Small intestine (tissue), 7 donors: ENCODE measurements around the gene TTC7B. TPM values are rescaled to one million over a fixed set of nuclear protein-coding genes. Genes with fewer than 3 reads are reported as not detected.

Experiments used
- DNase-seq, 2 donors: peaks; one replicate each; pipeline versions ENCODE4 v3.0.0 to v3.0.0-alpha.2; 2013
- FAIRE-seq: peaks from 2 replicates; lab custom pipeline; 2012; peaks lifted over from hg19 to GRCh38; lab: Jason Lieb, UNC
- H3K27ac ChIP-seq, 3 donors: one replicate each; pipeline ENCODE4 v1.5.1; 2013; ENCODE audit warnings: low read length in 2 of 3, mild to moderate bottlenecking in 2 of 3, control low read depth in 1 of 3, inconsistent platforms in 1 of 3, low read depth in 1 of 3, moderate library complexity in 1 of 3
- H3K27me3 ChIP-seq, 3 donors: one replicate each; pipeline ENCODE4 v1.6.1; 2013; ENCODE audit warnings: low read length in 3 of 3, inconsistent platforms in 1 of 3; ENCODE audit not compliant: control insufficient read depth in 3 of 3, insufficient read depth in 3 of 3
- H3K36me3 ChIP-seq, 3 donors: one replicate each; pipeline ENCODE4 v1.6.1; 2013; ENCODE audit warnings: low read length in 3 of 3, inconsistent platforms in 1 of 3, low read depth in 1 of 3, mild to moderate bottlenecking in 1 of 3, moderate library complexity in 1 of 3; ENCODE audit not compliant: control insufficient read depth in 3 of 3, insufficient read depth in 2 of 3
- H3K4me1 ChIP-seq, 3 donors: one replicate each; pipeline ENCODE4 v1.6.1; 2013; ENCODE audit warnings: low read length in 2 of 3, inconsistent platforms in 1 of 3, low read depth in 1 of 3, mild to moderate bottlenecking in 1 of 3, moderate library complexity in 1 of 3; ENCODE audit not compliant: control insufficient read depth in 3 of 3, insufficient read depth in 2 of 3
- H3K4me3 ChIP-seq, 3 donors: one replicate each; pipeline ENCODE4 v1.5.1; 2013; ENCODE audit warnings: low read length in 3 of 3, control low read depth in 1 of 3, inconsistent platforms in 1 of 3, low read depth in 1 of 3, mild to moderate bottlenecking in 1 of 3, moderate library complexity in 1 of 3
- H3K9me3 ChIP-seq, 2 donors: one replicate each; pipeline ENCODE4 v1.6.1; 2013; ENCODE audit warnings: low read depth in 1 of 2, low read length in 1 of 2; ENCODE audit not compliant: control insufficient read depth in 2 of 2, insufficient read depth in 1 of 2
- WGBS, 3 donors: extraction: QIAGEN DNeasy Blood & Tissue Kit; methylation state at CpG; one replicate each; pipeline ENCODE4 v1.1.7; 2013; 5-methylcytosine and 5-hydroxymethylcytosine counted together
- polyA plus RNA-seq, 4 donors: library from polyadenylated mRNA; stranded (reverse) in 3 of 4; unstranded in 1 of 4; fragments of 200-250 nt in 3 of 4; fragments of 120-200 nt in 1 of 4; gene quantifications; one replicate each; pipeline versions ENCODE4 v1.2.1 to v1.2.3, GENCODE V29; 2013
- donor health status: healthy with polysubstance abuse.
- donor health status: control.
- donor health status: control.
- donor health status: Bipolar disorder and iron deficiency.
- donor health status: healthy.

The TTC7B gene
- polyA plus RNA-seq, 4 donors, result 2.9 to 8.8 (median 4.3) TPM

DNA sequence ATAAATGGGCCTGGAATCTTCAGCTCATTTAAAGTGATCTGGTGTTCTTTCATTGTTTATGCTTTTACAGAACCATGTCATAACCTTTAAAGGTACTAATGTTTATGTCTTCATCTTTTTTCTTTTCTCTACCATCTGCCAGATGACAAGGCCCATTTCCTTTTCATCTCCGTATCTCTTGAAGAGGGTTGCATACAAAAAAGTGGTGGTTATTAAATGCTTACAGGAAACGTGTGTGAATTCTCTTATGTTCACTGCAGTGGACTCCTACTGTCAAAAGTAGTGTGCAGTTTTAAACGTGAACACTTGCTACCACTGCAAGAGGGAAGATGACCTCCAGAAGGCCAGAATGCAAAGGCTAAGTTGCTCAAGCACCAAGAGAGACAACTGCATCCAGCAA is 91.4 kb downstream of the TTC7B start:
- Histone ChIP-seq H3K36me3 (peaks cover 0 to 6% (median 0%) of the 10 kb centered on the region in 3 donors), H3K4me3 (no peak overlapping the region), H3K27me3 (peaks cover 0 to 7% (median 0%) of the 10 kb centered on the region in 3 donors), H3K27ac (no peak overlapping the region), H3K4me1 (peaks cover 0 to 4% (median 0%) of the 10 kb centered on the region in 3 donors), H3K9me3 (no peaks in the 10 kb centered on the region)
- FAIRE-seq (no peak), DNase-seq (no peak)
- WGBS, 3 donors, result 67 to 77% (median 69%) methylated on average over 3 of the region's 3 CpGs

- no peak for FAIRE-seq
- WGBS, 3 donors, result 49 to 65% (median 62%) methylated on average over 2 of the region's 2 CpGs
- no peak for DNase-seq
Observed at GRCh38 chr14:90722590-90722989, 93.6 kb downstream of the TTC7B start.

DNA sequence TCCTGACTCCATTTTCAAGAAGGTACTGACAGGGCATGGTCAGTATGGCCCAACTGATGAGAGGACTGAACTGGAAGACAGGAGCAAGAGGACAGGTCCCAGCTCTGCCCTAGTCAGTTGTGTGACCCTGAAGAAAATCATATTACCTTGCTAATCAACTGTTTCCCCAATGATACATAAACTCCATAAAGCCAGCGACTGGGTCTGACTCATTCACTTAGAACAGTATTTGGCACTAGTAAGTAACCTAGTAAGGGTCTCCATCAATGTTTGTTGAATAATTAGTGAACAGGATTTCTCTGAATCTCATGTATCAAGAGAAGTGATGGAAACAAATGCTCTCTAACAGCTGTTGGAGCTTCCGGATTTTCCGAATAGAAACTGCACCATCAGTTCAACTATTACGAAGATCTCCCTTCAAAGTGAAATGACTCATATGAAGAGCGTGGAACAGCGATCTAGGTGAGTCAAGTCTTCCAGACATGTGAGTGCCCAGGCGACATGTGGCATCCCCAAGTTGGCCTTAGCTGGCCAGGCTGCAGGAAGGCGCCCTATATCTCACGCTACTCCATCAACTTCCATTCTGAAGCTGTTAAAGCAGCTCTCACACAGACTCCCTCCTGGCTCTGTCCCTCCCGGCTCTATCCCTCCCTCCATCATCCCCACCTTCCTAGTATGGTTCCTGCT is 94.5 kb downstream of the TTC7B start:
- peaks cover 0 to 4% (median 0%) of the 10 kb centered on the region in 3 donors for H3K4me1 ChIP-seq
- peaks cover 0 to 2% (median 0%) of the 10 kb centered on the region in 3 donors for H3K36me3 ChIP-seq
- H3K27ac ChIP-seq, result no peak overlapping the region
- FAIRE-seq (no peak), DNase-seq (no peak)
- 79 to 84% (median 82%) methylated on average over 10 of the region's 10 CpGs for whole genome bisulfite sequencing, 3 donors
- H3K27me3 ChIP-seq, result peaks cover 0 to 7% (median 0%) of the 10 kb centered on the region in 3 donors
- no peak overlapping the region for H3K4me3 ChIP-seq
- no peaks in the 10 kb centered on the region for H3K9me3 ChIP-seq

More at GRCh38 chr14:90722590-90722989, 93.6 kb downstream of the TTC7B start:
- Histone ChIP-seq H3K27ac (no peak overlapping the region), H3K36me3 (peaks cover 0 to 2% (median 0%) of the 10 kb centered on the region in 3 donors), H3K4me3 (no peak overlapping the region), H3K4me1 (peaks cover 0 to 4% (median 0%) of the 10 kb centered on the region in 3 donors), H3K27me3 (peaks cover 0 to 7% (median 0%) of the 10 kb centered on the region in 3 donors), H3K9me3 (no peaks in the 10 kb centered on the region)

DNA sequence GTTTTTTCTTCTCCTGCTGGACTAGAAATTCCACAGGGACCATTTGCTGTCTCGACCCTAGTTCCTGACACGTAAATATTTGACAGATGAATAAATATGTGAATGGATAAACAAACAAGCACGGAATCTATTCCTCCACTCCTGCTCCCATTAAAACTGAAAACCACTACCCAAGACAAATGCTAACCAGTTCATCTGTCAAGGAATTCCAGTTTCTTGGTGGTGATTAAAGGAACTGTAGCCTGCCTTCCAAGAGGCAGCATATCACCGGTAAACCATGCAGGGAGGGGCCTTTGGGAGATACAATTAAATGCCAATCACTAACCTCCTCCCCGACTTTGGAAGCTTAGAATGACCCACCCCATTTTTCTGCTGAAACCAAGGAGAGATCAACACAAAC is 95.4 kb downstream of the TTC7B start:
- Histone ChIP-seq H3K9me3 (no peaks in the 10 kb centered on the region), H3K4me3 (no peak overlapping the region), H3K4me1 (no peaks in the 10 kb centered on the region), H3K27me3 (peaks cover 0 to 7% (median 0%) of the 10 kb centered on the region in 3 donors), H3K36me3 (peaks cover 0 to under 1% (median 0%) of the 10 kb centered on the region in 3 donors), H3K27ac (no peak overlapping the region)
- WGBS, 3 donors, result 18 to 35% (median 31%) methylated on average over 5 of the region's 5 CpGs
- FAIRE-seq, result no peak
- DNase-seq, result no peak

DNA sequence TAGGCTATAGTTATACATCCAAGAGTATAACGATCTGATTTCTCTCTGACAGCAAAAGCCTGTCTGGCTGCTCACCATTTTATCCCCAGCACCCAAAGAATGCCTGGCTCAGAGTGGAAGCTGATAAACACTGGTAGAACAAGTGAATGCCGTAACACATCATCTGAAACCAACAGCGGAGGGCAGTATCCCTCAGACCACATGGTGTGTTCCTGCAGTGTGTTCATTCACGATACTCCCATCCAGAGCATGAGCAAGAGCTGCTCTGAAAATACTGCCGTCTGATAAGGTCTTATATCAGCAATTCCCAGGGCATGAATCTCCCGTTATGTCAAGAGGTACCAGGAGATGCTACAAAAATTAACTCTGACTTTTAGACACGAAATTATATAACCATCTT is 95.9 kb downstream of the TTC7B start:
- DNase-seq (no peak), FAIRE-seq (no peak)
- 26 to 60% (median 42%) methylated on average over 7 of the region's 7 CpGs for WGBS, 3 donors
- Histone ChIP-seq H3K36me3 (no peaks in the 10 kb centered on the region), H3K4me1 (no peaks in the 10 kb centered on the region), H3K4me3 (no peak overlapping the region), H3K27ac (no peak overlapping the region), H3K27me3 (peaks cover 0 to 7% (median 0%) of the 10 kb centered on the region in 3 donors), H3K9me3 (no peaks in the 10 kb centered on the region)

- 65 to 87% (median 86%) methylated on average over 3 of the region's 3 CpGs for WGBS, 3 donors
- Histone ChIP-seq H3K4me3 (no peak overlapping the region), H3K9me3 (no peaks in the 10 kb centered on the region), H3K27ac (no peak overlapping the region), H3K36me3 (no peaks in the 10 kb centered on the region), H3K27me3 (peaks cover 0 to 7% (median 0%) of the 10 kb centered on the region in 3 donors), H3K4me1 (no peaks in the 10 kb centered on the region)
- DNase-seq (no peak), FAIRE-seq (no peak)
Observed at GRCh38 chr14:90717916-90718315, 98.3 kb downstream of the TTC7B start.

- Histone ChIP-seq H3K27me3 (peaks cover 0 to 3% (median 0%) of the 10 kb centered on the region in 3 donors), H3K4me1 (no peaks in the 10 kb centered on the region), H3K36me3 (no peaks in the 10 kb centered on the region), H3K9me3 (no peaks in the 10 kb centered on the region), H3K4me3 (no peak overlapping the region), H3K27ac (no peak overlapping the region)
- DNase-seq, result no peak
- FAIRE-seq, result no peak
- WGBS, 3 donors, result 66 to 69% (median 68%) methylated on average over 4 of the region's 4 CpGs
Observed at GRCh38 chr14:90715993-90716392, 100.2 kb downstream of the TTC7B start.

GRCh38 chr14:90715495-90715894 is 100.7 kb downstream of the TTC7B start:
- Histone ChIP-seq H3K4me1 (no peaks in the 10 kb centered on the region), H3K9me3 (no peaks in the 10 kb centered on the region), H3K4me3 (no peak overlapping the region), H3K27me3 (no peaks in the 10 kb centered on the region), H3K27ac (no peak overlapping the region), H3K36me3 (no peaks in the 10 kb centered on the region)
- 85 to 100% (median 90%) methylated on average over 2 of the region's 2 CpGs for WGBS, 3 donors
- DNase-seq, result no peak
- FAIRE-seq, result no peak
